Vagina (tissue), 2 donors: ENCODE data around the gene TMPRSS4.

Source experiments
- POLR2A ChIP-seq, 2 donors: fragments of 450-650 bp; IDR thresholded peaks; one replicate each; pipeline ENCODE4 v1.6.1; 2017; ENCODE audit warnings: antibody characterized with exemption in 2 of 2, mild to moderate bottlenecking in 2 of 2, moderate library complexity in 2 of 2
- TF ChIP-seq, protein P1 (sequence below), 3 experiments: fragments of 450-650 bp in 2 of 3; fragments of 200-600 bp in 1 of 3; sonication (generic) in 1 of 3; IDR thresholded peaks; one replicate each; pipeline ENCODE4 v1.5.1; 2017 to 2019; ENCODE audit warnings: antibody characterized with exemption in 3 of 3, mild to moderate bottlenecking in 2 of 3, moderate library complexity in 2 of 3

DNA sequence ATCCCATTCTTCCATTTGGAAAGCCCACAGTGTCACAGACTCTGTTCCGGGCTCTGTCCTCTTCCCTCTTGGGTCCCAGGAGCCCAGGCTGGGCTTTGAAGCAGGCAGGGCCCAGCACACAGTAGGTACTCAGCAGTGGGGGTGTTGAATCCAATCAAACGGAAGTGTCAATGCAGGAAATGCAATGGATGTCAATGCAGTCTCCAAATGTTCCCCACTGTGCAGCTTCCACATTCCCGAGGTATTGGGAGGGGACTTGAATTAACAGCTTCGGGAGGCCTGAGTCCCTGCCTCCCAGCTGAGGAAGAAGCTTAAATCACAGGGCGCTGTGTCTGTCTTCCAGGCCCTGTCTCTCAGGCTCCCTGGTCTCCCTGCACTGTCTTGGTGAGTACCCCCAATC is 31.6 kb downstream of the TMPRSS4 start:
- TF ChIP-seq, protein P1, sequence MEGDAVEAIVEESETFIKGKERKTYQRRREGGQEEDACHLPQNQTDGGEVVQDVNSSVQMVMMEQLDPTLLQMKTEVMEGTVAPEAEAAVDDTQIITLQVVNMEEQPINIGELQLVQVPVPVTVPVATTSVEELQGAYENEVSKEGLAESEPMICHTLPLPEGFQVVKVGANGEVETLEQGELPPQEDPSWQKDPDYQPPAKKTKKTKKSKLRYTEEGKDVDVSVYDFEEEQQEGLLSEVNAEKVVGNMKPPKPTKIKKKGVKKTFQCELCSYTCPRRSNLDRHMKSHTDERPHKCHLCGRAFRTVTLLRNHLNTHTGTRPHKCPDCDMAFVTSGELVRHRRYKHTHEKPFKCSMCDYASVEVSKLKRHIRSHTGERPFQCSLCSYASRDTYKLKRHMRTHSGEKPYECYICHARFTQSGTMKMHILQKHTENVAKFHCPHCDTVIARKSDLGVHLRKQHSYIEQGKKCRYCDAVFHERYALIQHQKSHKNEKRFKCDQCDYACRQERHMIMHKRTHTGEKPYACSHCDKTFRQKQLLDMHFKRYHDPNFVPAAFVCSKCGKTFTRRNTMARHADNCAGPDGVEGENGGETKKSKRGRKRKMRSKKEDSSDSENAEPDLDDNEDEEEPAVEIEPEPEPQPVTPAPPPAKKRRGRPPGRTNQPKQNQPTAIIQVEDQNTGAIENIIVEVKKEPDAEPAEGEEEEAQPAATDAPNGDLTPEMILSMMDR (IDR thresholded peaks at IDR 0.05), result no peak
- no peak for TF ChIP-seq POLR2A (IDR thresholded peaks at IDR 0.05)
